ENCODE results near the gene PPIH.

PPIH gene

GRCh38 chr1:42674214-42674613, 16.0 kb downstream of the PPIH start:
- no peaks in the 10 kb centered on the region for H4K20me1 ChIP-seq (ENCODE audit: insufficient read depth, low read length)
- TF ChIP-seq CTCF (IDR thresholded peaks at IDR 0.05; ENCODE audit: low read length) (no peak), EZH2 (IDR thresholded peaks at IDR 0.05; ENCODE audit: borderline replicate concordance, low read length) (no peak)

GRCh38 chr1:42674682-42675081, 16.5 kb downstream of the PPIH start:
- Histone ChIP-seq H3K36me3 (ENCODE audit: insufficient read depth, low read length) (peaks cover 56% of the 10 kb centered on the region), H3K79me2 (ENCODE audit: insufficient read depth, low read length) (no peaks in the 10 kb centered on the region), H3K9me3 (ENCODE audit: low read length) (no peaks in the 10 kb centered on the region), H3K9ac (ENCODE audit: low read length) (no peak overlapping the region), H2AFZ (ENCODE audit: low read length) (no peak overlapping the region), H3K27ac (ENCODE audit: low read depth, low read length, poor library complexity, severe bottlenecking) (no peak overlapping the region), H3K4me3 (ENCODE audit: low read depth, low read length, poor library complexity, severe bottlenecking) (no peak overlapping the region), H3K9me2 (ENCODE audit: low read depth, low read length) (no peaks in the 10 kb centered on the region), H4K20me1 (ENCODE audit: insufficient read depth, low read length) (no peaks in the 10 kb centered on the region), H3K4me1 (ENCODE audit: insufficient read depth, low read length, severe bottlenecking) (peaks cover 2% of the 10 kb centered on the region), H3K27me3 (ENCODE audit: insufficient read depth, low read length) (no peaks in the 10 kb centered on the region), H3K4me2 (ENCODE audit: low read length) (no peak overlapping the region), H3F3A (ENCODE audit: insufficient read depth, low read length) (0 out of 2 replicates have a peak, but pooled peaks cover 4% of the 10 kb centered on the region)
- TF ChIP-seq EZH2 (IDR thresholded peaks at IDR 0.05; ENCODE audit: borderline replicate concordance, low read length) = no peak
- no peak for TF ChIP-seq CTCF (IDR thresholded peaks at IDR 0.05; ENCODE audit: low read length)

More at GRCh38 chr1:42674214-42674613, 16.0 kb downstream of the PPIH start:
- Histone ChIP-seq H3K27me3 (ENCODE audit: insufficient read depth, low read length) (no peaks in the 10 kb centered on the region), H3K9me2 (ENCODE audit: low read depth, low read length) (no peaks in the 10 kb centered on the region), H3K36me3 (ENCODE audit: insufficient read depth, low read length) (peaks cover 58% of the 10 kb centered on the region), H3K9ac (ENCODE audit: low read length) (no peak overlapping the region), H3K4me3 (ENCODE audit: low read depth, low read length, poor library complexity, severe bottlenecking) (no peak overlapping the region), H3K4me2 (ENCODE audit: low read length) (no peak overlapping the region), H3K9me3 (ENCODE audit: low read length) (no peaks in the 10 kb centered on the region), H3K79me2 (ENCODE audit: insufficient read depth, low read length) (no peaks in the 10 kb centered on the region), H3F3A (ENCODE audit: insufficient read depth, low read length) (no peaks in the 10 kb centered on the region), H3K27ac (ENCODE audit: low read depth, low read length, poor library complexity, severe bottlenecking) (no peak overlapping the region), H3K4me1 (ENCODE audit: insufficient read depth, low read length, severe bottlenecking) (no peaks in the 10 kb centered on the region), H2AFZ (ENCODE audit: low read length) (no peak overlapping the region)

- H3K9me2 ChIP-seq (ENCODE audit: low read depth, low read length) = no peaks in the 10 kb centered on the region
- no peaks in the 10 kb centered on the region for H3K9me3 ChIP-seq (ENCODE audit: low read length)
- TF ChIP-seq CTCF (IDR thresholded peaks at IDR 0.05; ENCODE audit: low read length) (no peak), EZH2 (IDR thresholded peaks at IDR 0.05; ENCODE audit: borderline replicate concordance, low read length) (no peak)
- no peak overlapping the region for H2AFZ ChIP-seq (ENCODE audit: low read length)
- H3K9ac ChIP-seq (ENCODE audit: low read length) = no peak overlapping the region
- no peaks in the 10 kb centered on the region for H3K79me2 ChIP-seq (ENCODE audit: insufficient read depth, low read length)
- H3K36me3 ChIP-seq (ENCODE audit: insufficient read depth, low read length) = peaks cover 49% of the 10 kb centered on the region
- no peaks in the 10 kb centered on the region for H3K27me3 ChIP-seq (ENCODE audit: insufficient read depth, low read length)
- no peak overlapping the region for H3K4me3 ChIP-seq (ENCODE audit: low read depth, low read length, poor library complexity, severe bottlenecking)
- no peaks in the 10 kb centered on the region for H4K20me1 ChIP-seq (ENCODE audit: insufficient read depth, low read length)
- peaks cover 9% of the 10 kb centered on the region for H3K4me1 ChIP-seq (ENCODE audit: insufficient read depth, low read length, severe bottlenecking)
- no peak overlapping the region for H3K4me2 ChIP-seq (ENCODE audit: low read length)
- H3K27ac ChIP-seq (ENCODE audit: low read depth, low read length, poor library complexity, severe bottlenecking) = no peak overlapping the region
- 0 out of 2 replicates have a peak, but pooled peaks cover 8% of the 10 kb centered on the region for H3F3A ChIP-seq (ENCODE audit: insufficient read depth, low read length)
These were observed 17.2 kb downstream of the PPIH start for GRCh38 chr1:42675467-42675866.

Data from OCI-LY1 (cell line).